ENCODE results near the gene PACS2.

GRCh38 chr14:105365681-105366080 is 51.1 kb downstream of the PACS2 start:
- TF ChIP-seq REST (IDR thresholded peaks at IDR 0.05; ENCODE audit: low read depth, low read length) (no peak), RCOR1 (IDR thresholded peaks at IDR 0.05; ENCODE audit: low read length) (no peak), YY1 (IDR thresholded peaks at IDR 0.05; ENCODE audit: low read depth) (no peak), CTCF (IDR thresholded peaks at IDR 0.05) (no peak), POLR2AphosphoS5 (IDR thresholded peaks at IDR 0.05; ENCODE audit: low read depth, low read length) (no peak), TCF12 (IDR thresholded peaks at IDR 0.05) (no peak), ELF1 (IDR thresholded peaks at IDR 0.05) (no peak), EP300 (IDR thresholded peaks at IDR 0.05; ENCODE audit: borderline replicate concordance in 1 of 2, low read depth in 1 of 2, low read length in 1 of 2) (no peak), RAD21 (IDR thresholded peaks at IDR 0.05; ENCODE audit: low read length) (no peak)

Measured in SK-N-SH (cell line).